Astrocyte (in vitro differentiated cells and primary cell): ENCODE measurements around the gene DGKI. TPM values are rescaled to one million over a fixed set of nuclear protein-coding genes. Genes with fewer than 3 reads are reported as not detected.

Experiments
- DNase-seq: peaks from one replicate; pipeline ENCODE4 v3.0.0-alpha.2; 2010; ENCODE audit warnings: low read depth
- FAIRE-seq: peaks from 2 replicates; lab custom pipeline; 2011; peaks lifted over from hg19 to GRCh38; lab: Jason Lieb, UNC
- H2AFZ ChIP-seq: 2 replicates; pipeline ENCODE4 v1.6.0; 2012; ENCODE audit warnings: low read depth, low read length, inconsistent platforms
- H3K27ac ChIP-seq: 2 replicates; pipeline ENCODE4 v1.5.1; 2011; ENCODE audit warnings: low read depth, low read length, inconsistent platforms
- H3K27me3 ChIP-seq: 2 replicates; pipeline ENCODE4 v1.6.0; 2011; ENCODE audit warnings: low read length, inconsistent platforms; ENCODE audit not compliant: insufficient read depth
- H3K36me3 ChIP-seq: 2 replicates; pipeline ENCODE4 v1.5.1; 2011; ENCODE audit warnings: low read length, inconsistent platforms; ENCODE audit not compliant: insufficient read depth
- H3K4me1 ChIP-seq: 2 replicates; pipeline ENCODE4 v1.5.1; 2011; ENCODE audit warnings: low read length, inconsistent platforms; ENCODE audit not compliant: insufficient read depth
- H3K4me2 ChIP-seq: 2 replicates; pipeline ENCODE4 v1.6.0; 2012; ENCODE audit warnings: low read length, inconsistent platforms
- H3K4me3 ChIP-seq: 2 replicates; pipeline ENCODE4 v1.5.1; 2011; ENCODE audit warnings: low read depth, mild to moderate bottlenecking, low read length, inconsistent platforms; ENCODE audit not compliant: insufficient read depth
- H3K79me2 ChIP-seq: 2 replicates; pipeline ENCODE4 v1.6.0; 2012; ENCODE audit warnings: mild to moderate bottlenecking, low read length, inconsistent platforms; ENCODE audit not compliant: insufficient read depth
- H3K9ac ChIP-seq: 2 replicates; pipeline ENCODE4 v1.6.0; 2012; ENCODE audit warnings: mild to moderate bottlenecking, low read length, inconsistent platforms
- H3K9me3 ChIP-seq: 2 replicates; pipeline ENCODE4 v1.5.1; 2012; ENCODE audit warnings: low read depth, mild to moderate bottlenecking, low read length, inconsistent platforms; ENCODE audit not compliant: insufficient read depth
- H4K20me1 ChIP-seq: 2 replicates; pipeline ENCODE4 v1.6.0; 2012; ENCODE audit warnings: low read length, inconsistent platforms; ENCODE audit not compliant: insufficient read depth
- H3K27ac Mint-ChIP-seq: one replicate; pipeline ENCODE4 v1.8.0; 2021; ENCODE audit warnings: mild to moderate bottlenecking, mixed read lengths; ENCODE audit not compliant: unreplicated experiment
- H3K27me3 Mint-ChIP-seq: one replicate; pipeline ENCODE4 v1.8.0; 2021; ENCODE audit warnings: low read depth, mixed read lengths; ENCODE audit not compliant: unreplicated experiment
- H3K36me3 Mint-ChIP-seq: one replicate; pipeline ENCODE4 v1.8.0; 2021; ENCODE audit warnings: low read depth, mixed read lengths; ENCODE audit not compliant: unreplicated experiment
- H3K4me1 Mint-ChIP-seq: one replicate; pipeline ENCODE4 v1.8.0; 2021; ENCODE audit warnings: low read depth, mixed read lengths; ENCODE audit not compliant: unreplicated experiment
- H3K4me3 Mint-ChIP-seq: one replicate; pipeline ENCODE4 v1.8.0; 2021; ENCODE audit warnings: mild to moderate bottlenecking, moderate library complexity, mixed read lengths; ENCODE audit not compliant: unreplicated experiment
- H3K9me3 Mint-ChIP-seq: one replicate; pipeline ENCODE4 v1.8.0; 2021; ENCODE audit warnings: mild to moderate bottlenecking, mixed read lengths; ENCODE audit not compliant: unreplicated experiment
- EZH2 ChIP-seq: IDR thresholded peaks from 2 replicates; pipeline ENCODE4 v1.6.1; 2012; ENCODE audit warnings: mild to moderate bottlenecking, low read length, inconsistent platforms; ENCODE audit not compliant: insufficient read depth
- total RNA-seq: library from RNA; stranded (reverse); gene quantifications from 2 replicates; pipeline ENCODE4 v1.2.1, GENCODE V29; 2021
- TF ChIP-seq, protein P1 (sequence below): IDR thresholded peaks from 2 replicates; pipeline ENCODE4 v1.5.1; 2011; ENCODE audit warnings: low read depth, mild to moderate bottlenecking, inconsistent platforms, low read length, moderate library complexity; ENCODE audit not compliant: insufficient read depth

Gene DGKI
- total RNA-seq, 1 donor from 2014 or later = 6.3 TPM

DNA sequence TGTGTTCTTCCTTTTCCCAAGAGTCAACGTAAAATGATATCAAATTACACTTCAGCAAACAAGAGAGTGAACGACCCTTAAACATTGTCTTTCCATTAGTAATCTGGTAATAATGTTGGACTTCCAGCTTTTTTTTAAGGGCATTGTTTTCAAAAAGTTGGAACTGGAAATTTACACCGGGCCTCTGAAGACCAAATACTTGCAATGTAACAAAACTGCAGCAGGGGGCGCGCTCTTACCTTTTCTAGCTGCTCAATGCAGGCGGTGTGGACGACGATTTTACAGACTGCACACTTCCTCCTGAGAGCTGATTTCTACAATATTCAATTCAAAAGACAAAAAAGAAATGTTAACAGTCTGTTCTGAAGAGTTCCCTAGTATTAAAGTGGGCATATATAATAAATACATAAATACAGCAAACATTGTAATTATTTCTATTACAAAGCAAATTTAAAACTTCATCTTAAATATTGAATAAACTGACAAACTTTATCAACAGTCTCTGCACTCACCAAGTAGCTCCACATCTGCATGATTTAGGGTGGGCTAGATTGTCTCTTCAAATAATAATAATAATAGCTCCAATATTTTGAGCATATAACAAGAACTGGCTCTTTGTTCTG is 190.4 kb downstream of the DGKI start:
- no peak for FAIRE-seq
- Histone ChIP-seq H3K4me1 (peaks cover 13% of the 10 kb centered on the region), H3K9ac (peak overlapping the region; percentile 57), H3K27ac (peak overlapping the region; percentile 33), H3K4me3 (no peak overlapping the region), H3K79me2 (no peaks in the 10 kb centered on the region), H3K27me3 (no peaks in the 10 kb centered on the region), H3K4me2 (peak overlapping the region; percentile 47), H4K20me1 (no peaks in the 10 kb centered on the region), H3K9me3 (no peaks in the 10 kb centered on the region), H3K36me3 (no peaks in the 10 kb centered on the region), H2AFZ (no peak overlapping the region)
- DNase-seq = peak; percentile 42
- Mint-ChIP-seq H3K27me3 (no peaks in the 10 kb centered on the region), H3K27ac (peak overlapping the region; percentile 73), H3K4me1 (peaks cover 13% of the 10 kb centered on the region), H3K9me3 (no peaks in the 10 kb centered on the region), H3K4me3 (no peak overlapping the region), H3K36me3 (peaks cover 2% of the 10 kb centered on the region)
- TF ChIP-seq EZH2 = no peak
- TF ChIP-seq, protein P1, sequence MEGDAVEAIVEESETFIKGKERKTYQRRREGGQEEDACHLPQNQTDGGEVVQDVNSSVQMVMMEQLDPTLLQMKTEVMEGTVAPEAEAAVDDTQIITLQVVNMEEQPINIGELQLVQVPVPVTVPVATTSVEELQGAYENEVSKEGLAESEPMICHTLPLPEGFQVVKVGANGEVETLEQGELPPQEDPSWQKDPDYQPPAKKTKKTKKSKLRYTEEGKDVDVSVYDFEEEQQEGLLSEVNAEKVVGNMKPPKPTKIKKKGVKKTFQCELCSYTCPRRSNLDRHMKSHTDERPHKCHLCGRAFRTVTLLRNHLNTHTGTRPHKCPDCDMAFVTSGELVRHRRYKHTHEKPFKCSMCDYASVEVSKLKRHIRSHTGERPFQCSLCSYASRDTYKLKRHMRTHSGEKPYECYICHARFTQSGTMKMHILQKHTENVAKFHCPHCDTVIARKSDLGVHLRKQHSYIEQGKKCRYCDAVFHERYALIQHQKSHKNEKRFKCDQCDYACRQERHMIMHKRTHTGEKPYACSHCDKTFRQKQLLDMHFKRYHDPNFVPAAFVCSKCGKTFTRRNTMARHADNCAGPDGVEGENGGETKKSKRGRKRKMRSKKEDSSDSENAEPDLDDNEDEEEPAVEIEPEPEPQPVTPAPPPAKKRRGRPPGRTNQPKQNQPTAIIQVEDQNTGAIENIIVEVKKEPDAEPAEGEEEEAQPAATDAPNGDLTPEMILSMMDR = peak; percentile 84

GRCh38 chr7:137655804-137656203 is 191.0 kb downstream of the DGKI start:
- H2AFZ ChIP-seq = no peak overlapping the region
- Mint-ChIP-seq H3K27me3 (no peaks in the 10 kb centered on the region), H3K27ac (no peak overlapping the region), H3K36me3 (peaks cover 2% of the 10 kb centered on the region), H3K9me3 (no peaks in the 10 kb centered on the region), H3K4me3 (no peak overlapping the region), H3K4me1 (peaks cover 13% of the 10 kb centered on the region)
- no peaks in the 10 kb centered on the region for H3K36me3 ChIP-seq
- peak overlapping the region; percentile 33 for H3K27ac ChIP-seq
- H3K79me2 ChIP-seq = no peaks in the 10 kb centered on the region
- no peak for FAIRE-seq
- H4K20me1 ChIP-seq = no peaks in the 10 kb centered on the region
- TF ChIP-seq EZH2 = no peak
- TF ChIP-seq, protein P1 = no peak
- H3K27me3 ChIP-seq = no peaks in the 10 kb centered on the region
- no peak overlapping the region for H3K4me3 ChIP-seq
- peak overlapping the region; percentile 57 for H3K9ac ChIP-seq
- no peaks in the 10 kb centered on the region for H3K9me3 ChIP-seq
- H3K4me2 ChIP-seq = peak overlapping the region; percentile 47
- peaks cover 13% of the 10 kb centered on the region for H3K4me1 ChIP-seq
- DNase-seq = no peak

DNA sequence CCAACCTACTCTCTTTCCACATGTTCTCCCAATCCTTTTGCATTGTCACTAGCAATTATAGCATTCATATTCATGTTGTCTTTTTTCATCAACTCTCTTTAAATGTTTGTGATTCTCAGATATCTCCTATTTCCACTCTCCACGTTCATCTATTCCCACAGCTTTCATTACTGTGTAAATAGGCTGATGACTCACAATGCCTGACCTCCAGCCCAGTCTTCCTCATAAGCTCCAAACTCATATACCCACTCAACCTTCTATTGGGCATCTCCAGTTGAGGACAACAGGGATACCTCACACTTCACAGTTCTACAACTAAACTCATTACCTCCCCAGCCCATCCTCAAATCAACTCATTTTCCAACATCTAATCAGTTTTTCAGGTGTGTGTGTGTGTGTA is 194.1 kb downstream of the DGKI start:
- no peak overlapping the region for H3K4me3 ChIP-seq
- DNase-seq = peak; percentile 56
- no peaks in the 10 kb centered on the region for H4K20me1 ChIP-seq
- no peak overlapping the region for H3K4me2 ChIP-seq
- no peaks in the 10 kb centered on the region for H3K79me2 ChIP-seq
- H3K27ac ChIP-seq = no peak overlapping the region
- no peaks in the 10 kb centered on the region for H3K27me3 Mint-ChIP-seq
- H3K27me3 ChIP-seq = no peaks in the 10 kb centered on the region
- H3K9me3 Mint-ChIP-seq = no peaks in the 10 kb centered on the region
- no peaks in the 10 kb centered on the region for H3K36me3 ChIP-seq
- H3K9ac ChIP-seq = no peak overlapping the region
- peaks cover 10% of the 10 kb centered on the region for H3K4me1 ChIP-seq
- peaks cover 13% of the 10 kb centered on the region for H3K4me1 Mint-ChIP-seq
- no peak for FAIRE-seq
- no peak for TF ChIP-seq EZH2
- TF ChIP-seq, protein P1 = no peak
- no peak overlapping the region for H3K4me3 Mint-ChIP-seq
- no peak overlapping the region for H3K27ac Mint-ChIP-seq
- no peaks in the 10 kb centered on the region for H3K36me3 Mint-ChIP-seq
- H3K9me3 ChIP-seq = no peaks in the 10 kb centered on the region
- H2AFZ ChIP-seq = no peak overlapping the region
